ENCODE measurements around the gene TPT1. TPM values are rescaled to one million over a fixed set of nuclear protein-coding genes. Genes with fewer than 3 reads are reported as not detected.
A peak's percentile ranks its signal among the peaks of the same experiment; 100 is the strongest.

TPT1 gene
- total RNA-seq, 2 experiments from 2014 or later = 3,533 to 3,563 TPM

GRCh38 chr13:45364876-45365557, 24.0 kb upstream of the TPT1 start:
- Mint-ChIP-seq H3K27me3 (no peaks in the 10 kb centered on the region), H3K4me3 (no peak overlapping the region), H3K27ac (peak overlapping the region; percentile 54), H3K4me1 (ENCODE audit: low read depth) (peaks cover 64% of the 10 kb centered on the region), H3K36me3 (ENCODE audit: low read depth) (peaks cover 43% of the 10 kb centered on the region), H3K9me3 (peaks cover 8% of the 10 kb centered on the region)
- DNase-seq (no peak), ATAC-seq (no peak)
- no peak for TF ChIP-seq CTCF (IDR thresholded peaks at IDR 0.05)
- intact Hi-C loops (cut with micrococcal nuclease) = no loop called here
- POLR2A ChIA-PET = interaction anchor here (0.6 to 1.8 kb wide), 10 partner anchors 11 to 355 kb away, joined by 3 to 6 read pairs (median 3); partner anchors contain the start of genes COG3 and TPT1
- CTCF ChIA-PET = interaction anchor here (1.0 to 1.8 kb wide), 3 partner anchors 9 to 30 kb away, joined by 3 to 6 read pairs (median 3); no protein-coding TSS in a partner anchor

GRCh38 chr13:45362939-45363338, 22.0 kb upstream of the TPT1 start:
- ChIA-PET POLR2A (interaction anchor here (0.5 to 3.3 kb wide), 5 partner anchors 9 to 622 kb away, joined by 3 to 14 read pairs (median 3); partner anchors contain the start of gene TPT1), CTCF (interaction anchor here (0.9 to 1.6 kb wide), 6 partner anchors 8 to 51 kb away, joined by 3 to 5 read pairs (median 4); partner anchors contain the start of gene TPT1)
- peaks cover 8% of the 10 kb centered on the region for H3K9me3 Mint-ChIP-seq
- no peak overlapping the region for H3K4me3 Mint-ChIP-seq
- ATAC-seq = no peak
- H3K36me3 Mint-ChIP-seq (ENCODE audit: low read depth) = peaks cover 50% of the 10 kb centered on the region
- no peaks in the 10 kb centered on the region for H3K27me3 Mint-ChIP-seq
- peak overlapping the region; percentile 70 for H3K27ac Mint-ChIP-seq
- intact Hi-C loops (cut with micrococcal nuclease) = no loop called here
- DNase-seq = peak; percentile 41
- H3K4me1 Mint-ChIP-seq (ENCODE audit: low read depth) = peaks cover 53% of the 10 kb centered on the region
- TF ChIP-seq CTCF (IDR thresholded peaks at IDR 0.05) = no peak

GRCh38 chr13:45361596-45362206, 20.7 kb upstream of the TPT1 start:
- Mint-ChIP-seq H3K27ac (peak overlapping the region; percentile 34), H3K9me3 (peaks cover 8% of the 10 kb centered on the region)

GRCh38 chr13:45356966-45357672, 16.1 kb upstream of the TPT1 start:
- Mint-ChIP-seq H3K36me3 (ENCODE audit: low read depth) (peaks cover 28% of the 10 kb centered on the region), H3K27me3 (no peaks in the 10 kb centered on the region), H3K4me3 (no peak overlapping the region), H3K27ac (peak overlapping the region; percentile 70), H3K4me1 (ENCODE audit: low read depth) (peaks cover 21% of the 10 kb centered on the region), H3K9me3 (no peaks in the 10 kb centered on the region)
- DNase-seq (no peak), ATAC-seq (peak; percentile 58)
- ChIA-PET CTCF (interaction anchor here (1.0 to 3.1 kb wide), 3 partner anchors 8 to 37 kb away, joined by 3 to 10 read pairs (median 4); no protein-coding TSS in a partner anchor), POLR2A (interaction anchor here (1.2 to 2.2 kb wide), 4 partner anchors 15 to 60 kb away, joined by 3 to 7 read pairs (median 4); no protein-coding TSS in a partner anchor)
- no peak for TF ChIP-seq CTCF (IDR thresholded peaks at IDR 0.05)
- intact Hi-C loops (cut with micrococcal nuclease) = no loop called here

More at GRCh38 chr13:45361596-45362206, 20.7 kb upstream of the TPT1 start:
- peaks cover 49% of the 10 kb centered on the region for H3K4me1 Mint-ChIP-seq (ENCODE audit: low read depth)
- intact Hi-C loops (cut with micrococcal nuclease) = no loop called here
- POLR2A ChIA-PET = interaction anchor here (3.3 kb wide), 1 partner anchor 20 kb away, joined by 14 read pairs; the partner anchor contains the start of gene TPT1
- CTCF ChIA-PET = interaction anchor here (0.6 to 1.5 kb wide), 2 partner anchors 9 kb away, joined by 5 read pairs; no protein-coding TSS in a partner anchor
- H3K4me3 Mint-ChIP-seq = no peak overlapping the region
- TF ChIP-seq CTCF (IDR thresholded peaks at IDR 0.05) = no peak
- ATAC-seq = no peak
- H3K36me3 Mint-ChIP-seq (ENCODE audit: low read depth) = peaks cover 51% of the 10 kb centered on the region
- DNase-seq = no peak
- no peaks in the 10 kb centered on the region for H3K27me3 Mint-ChIP-seq
